ENCODE results near the gene IRS4.

IRS4 gene

DNA sequence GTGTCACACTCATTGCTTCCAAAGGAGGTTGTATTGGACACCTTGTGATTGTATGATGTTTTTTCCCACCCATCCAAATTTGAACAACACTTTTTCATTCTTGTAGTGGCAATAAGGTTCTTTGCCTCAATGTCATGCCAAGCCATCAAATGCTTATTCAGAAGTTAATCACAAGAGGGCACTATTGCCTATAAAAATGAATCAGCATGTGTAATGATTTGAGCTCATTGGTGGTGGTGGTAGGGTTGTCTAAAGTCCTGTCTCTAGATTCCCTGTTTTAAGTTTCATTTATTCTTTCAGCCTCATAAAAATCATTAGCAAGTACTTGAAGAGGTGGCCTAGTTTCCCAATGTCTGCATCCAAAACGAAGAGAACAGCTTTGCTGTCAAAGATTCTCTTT, 37.0 kb downstream of the IRS4 start:
- H3K9me3 Mint-ChIP-seq = no peaks in the 10 kb centered on the region
- H3K27me3 Mint-ChIP-seq (ENCODE audit: low read depth) = no peaks in the 10 kb centered on the region
- peaks cover 16% of the 10 kb centered on the region for H3K36me3 Mint-ChIP-seq (ENCODE audit: low read depth)
- TF ChIP-seq, protein P1, sequence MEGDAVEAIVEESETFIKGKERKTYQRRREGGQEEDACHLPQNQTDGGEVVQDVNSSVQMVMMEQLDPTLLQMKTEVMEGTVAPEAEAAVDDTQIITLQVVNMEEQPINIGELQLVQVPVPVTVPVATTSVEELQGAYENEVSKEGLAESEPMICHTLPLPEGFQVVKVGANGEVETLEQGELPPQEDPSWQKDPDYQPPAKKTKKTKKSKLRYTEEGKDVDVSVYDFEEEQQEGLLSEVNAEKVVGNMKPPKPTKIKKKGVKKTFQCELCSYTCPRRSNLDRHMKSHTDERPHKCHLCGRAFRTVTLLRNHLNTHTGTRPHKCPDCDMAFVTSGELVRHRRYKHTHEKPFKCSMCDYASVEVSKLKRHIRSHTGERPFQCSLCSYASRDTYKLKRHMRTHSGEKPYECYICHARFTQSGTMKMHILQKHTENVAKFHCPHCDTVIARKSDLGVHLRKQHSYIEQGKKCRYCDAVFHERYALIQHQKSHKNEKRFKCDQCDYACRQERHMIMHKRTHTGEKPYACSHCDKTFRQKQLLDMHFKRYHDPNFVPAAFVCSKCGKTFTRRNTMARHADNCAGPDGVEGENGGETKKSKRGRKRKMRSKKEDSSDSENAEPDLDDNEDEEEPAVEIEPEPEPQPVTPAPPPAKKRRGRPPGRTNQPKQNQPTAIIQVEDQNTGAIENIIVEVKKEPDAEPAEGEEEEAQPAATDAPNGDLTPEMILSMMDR (IDR thresholded peaks at IDR 0.05; ENCODE audit: unreplicated experiment in 3 of 3) = peak; percentile 48 to 60 (median 53)
- no peak overlapping the region for H3K4me3 Mint-ChIP-seq
- H3K27ac Mint-ChIP-seq = peak overlapping the region in 2 of 3 experiments; percentile 4 to 34
- no peaks in the 10 kb centered on the region for H3K4me1 Mint-ChIP-seq

DNA sequence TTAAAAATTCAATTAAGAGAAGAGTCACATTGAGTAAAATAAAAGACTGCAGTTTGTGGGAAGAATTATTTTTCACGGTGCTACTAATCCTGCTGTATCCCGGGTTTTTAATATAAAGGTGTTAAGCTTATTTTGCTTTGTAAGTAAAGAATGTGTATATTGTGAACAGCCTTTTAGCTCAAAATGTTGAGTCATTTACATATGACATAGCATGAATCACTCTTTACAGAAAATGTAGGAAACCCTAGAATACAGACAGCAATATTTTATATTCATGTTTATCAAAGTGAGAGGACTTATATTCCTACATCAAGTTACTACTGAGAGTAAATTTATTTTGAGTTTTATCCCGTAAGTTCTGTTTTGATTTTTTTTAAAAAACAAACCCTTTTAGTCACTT, 39.7 kb downstream of the IRS4 start:
- Mint-ChIP-seq H3K36me3 (ENCODE audit: low read depth) (peaks cover 29% of the 10 kb centered on the region), H3K4me3 (no peak overlapping the region), H3K9me3 (no peaks in the 10 kb centered on the region), H3K4me1 (no peaks in the 10 kb centered on the region), H3K27me3 (ENCODE audit: low read depth) (no peaks in the 10 kb centered on the region), H3K27ac (no peak overlapping the region)
- TF ChIP-seq, protein P1 (IDR thresholded peaks at IDR 0.05; ENCODE audit: unreplicated experiment in 3 of 3) = no peak

All from nephron (organoid).